GM19239 (cell line): ENCODE results near the gene CCDC186.
"Not testable (repeated sequence)": the region's sequence is repeated elsewhere in the genome, so short reads cannot be mapped to it uniquely, and the experiment has no call there.

Experiments used
- DNase-seq: peaks from one replicate; pipeline ENCODE4 v3.0.0; 2011; ENCODE audit warnings: low spot score; ENCODE audit not compliant: insufficient read length
- FAIRE-seq: peaks from 2 replicates; lab custom pipeline; 2011; peaks lifted over from hg19 to GRCh38; lab: Jason Lieb, UNC

CCDC186 gene

DNA sequence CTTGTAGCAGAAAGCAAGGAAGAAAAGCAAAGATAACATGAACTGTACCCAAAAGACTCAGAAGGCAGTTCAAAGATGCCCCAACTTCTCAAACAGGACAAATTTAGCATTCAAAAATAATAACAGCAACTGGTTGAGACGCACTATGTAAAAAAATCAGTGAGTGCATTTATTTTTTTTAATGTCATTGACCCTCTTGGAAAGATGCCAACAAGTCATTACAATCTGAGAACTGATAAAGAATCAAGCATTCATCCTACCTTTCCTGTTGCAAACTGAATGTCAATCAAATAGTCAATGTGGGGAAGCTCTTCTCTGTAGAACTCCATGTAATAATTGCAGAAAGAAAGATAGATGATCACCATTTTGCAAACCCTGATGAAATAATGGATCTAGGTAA, 1.7 kb upstream of the CCDC186 start:
- FAIRE-seq (no peak), DNase-seq (no peak)

DNA sequence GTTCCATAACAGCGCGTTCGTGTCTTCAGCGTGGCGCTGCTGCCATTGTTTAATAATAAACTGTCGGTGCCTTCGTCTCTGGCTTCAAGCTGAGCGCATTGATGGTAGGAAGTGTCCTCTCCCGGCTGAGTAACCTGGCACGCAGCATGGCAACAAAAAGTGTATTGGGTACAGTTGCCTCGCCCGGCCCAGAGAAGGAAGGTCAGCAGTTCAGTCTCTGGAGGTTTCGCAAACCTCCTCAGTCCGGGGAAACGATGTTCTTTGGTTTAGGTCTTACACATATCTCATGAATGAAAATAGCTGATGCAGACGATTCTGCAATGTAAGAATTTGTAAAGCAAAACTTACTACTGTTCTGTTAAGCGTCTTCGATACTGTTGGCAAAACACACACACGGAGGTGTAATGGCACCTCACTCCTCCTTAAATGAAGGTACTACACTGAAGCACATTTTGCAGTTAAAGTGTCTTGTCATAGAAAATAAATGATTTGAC, 739 bp upstream of the CCDC186 start:
- no peak for DNase-seq
- FAIRE-seq, result no peak

DNA sequence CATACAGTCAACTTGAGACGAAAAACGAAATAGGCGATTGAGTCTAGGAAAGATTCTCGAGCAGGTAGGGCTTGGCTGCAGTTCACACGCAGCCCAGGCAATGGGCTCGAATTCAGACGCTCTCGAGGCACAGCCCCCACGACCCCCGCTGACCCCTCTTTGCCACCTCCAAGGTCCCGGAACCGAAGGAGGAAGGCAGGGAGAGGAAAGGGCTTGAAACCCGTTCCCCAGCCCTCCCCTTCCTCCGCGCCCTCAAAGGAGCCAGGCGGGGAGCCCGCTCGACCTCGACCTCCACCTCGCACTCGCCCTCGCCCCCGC, 441 bp downstream of the CCDC186 start:
- FAIRE-seq (no peak), DNase-seq (no peak)

DNA sequence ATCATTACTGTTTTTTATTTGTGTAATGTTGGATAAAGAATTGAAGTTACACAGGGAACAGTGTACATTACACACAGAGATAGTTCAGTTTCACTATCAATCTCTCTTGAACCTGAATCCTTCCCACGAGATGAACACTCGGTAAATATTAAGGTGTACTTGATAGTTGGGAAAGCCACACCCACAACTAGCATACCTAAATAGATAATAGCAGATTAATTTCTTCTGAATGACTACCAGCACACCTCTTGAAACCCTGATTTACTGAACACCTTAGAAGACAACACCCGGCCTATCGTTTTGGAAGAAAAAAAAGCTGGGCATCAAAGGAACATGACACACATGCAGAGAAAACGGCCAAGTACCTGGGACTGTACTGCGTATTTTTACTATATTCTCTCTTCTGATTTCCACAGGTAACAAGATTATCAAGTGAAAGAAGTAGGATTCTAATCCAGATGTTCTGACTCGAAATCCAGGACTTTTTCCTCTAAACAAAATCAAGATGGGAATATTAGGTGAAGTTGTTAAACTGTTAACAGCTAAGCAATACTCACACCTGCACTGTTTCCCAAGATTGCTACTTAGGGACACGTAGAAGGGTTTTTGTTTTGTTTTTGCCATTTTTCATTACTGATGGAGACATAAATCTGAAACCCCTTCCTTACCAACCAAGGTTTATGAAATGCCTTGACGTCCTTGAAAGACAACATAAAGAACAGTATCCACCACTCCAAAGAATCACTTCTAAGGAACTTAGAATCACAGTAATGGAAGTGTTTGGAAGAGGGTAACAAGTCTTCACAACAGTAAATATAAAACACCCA, 1.0 kb downstream of the CCDC186 start:
- DNase-seq, result no peak

DNA sequence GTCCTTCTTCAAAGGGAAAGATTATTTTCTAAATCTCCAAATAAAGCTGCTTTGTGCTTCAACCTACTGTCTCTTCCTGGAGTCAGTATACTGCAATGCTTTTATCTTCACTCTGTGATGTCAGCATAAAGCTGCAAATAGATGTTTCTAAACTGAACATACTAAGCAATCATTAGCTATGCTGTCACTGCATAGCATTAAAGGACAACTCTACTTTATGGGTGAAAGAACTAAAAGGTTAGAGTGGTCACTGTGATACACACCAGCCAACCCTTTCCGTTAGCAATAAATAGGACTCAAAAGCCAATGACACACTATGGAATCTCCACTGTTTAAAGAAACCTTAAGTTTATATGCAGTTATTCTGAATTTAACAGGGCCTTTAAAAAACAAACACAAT, 1.8 kb downstream of the CCDC186 start:
- FAIRE-seq, result peak; percentile 89
- no peak for DNase-seq

More for the DNA sequence above, 1.0 kb downstream of the CCDC186 start:
- FAIRE-seq, result peak; percentile 66

DNA sequence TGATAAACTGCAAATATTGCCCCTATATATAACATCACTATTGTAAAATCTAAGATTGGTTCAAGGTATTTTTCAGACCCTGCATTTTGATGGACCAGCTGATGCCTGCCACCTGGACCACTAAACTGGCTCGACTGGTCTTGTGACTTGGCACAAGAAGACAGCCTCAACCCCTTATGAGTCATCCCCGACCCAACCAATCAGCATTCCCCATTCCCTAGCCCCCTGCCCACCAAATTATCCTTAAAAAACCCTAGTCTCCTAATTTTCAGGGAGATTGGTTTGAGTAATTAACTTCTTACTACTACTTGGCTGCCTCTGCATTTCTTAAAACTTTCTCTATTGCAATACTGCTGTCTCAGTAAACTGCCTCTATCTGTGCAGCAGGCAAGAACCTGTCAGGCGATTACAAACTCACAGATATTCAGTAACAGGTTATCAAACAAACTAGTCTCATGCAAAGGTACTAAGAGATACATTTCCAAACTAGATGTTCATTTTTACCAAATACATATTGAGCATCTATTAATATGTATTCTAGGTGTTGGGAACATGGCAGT, 5.5 kb downstream of the CCDC186 start:
- no peak for FAIRE-seq
- no peak for DNase-seq

DNA sequence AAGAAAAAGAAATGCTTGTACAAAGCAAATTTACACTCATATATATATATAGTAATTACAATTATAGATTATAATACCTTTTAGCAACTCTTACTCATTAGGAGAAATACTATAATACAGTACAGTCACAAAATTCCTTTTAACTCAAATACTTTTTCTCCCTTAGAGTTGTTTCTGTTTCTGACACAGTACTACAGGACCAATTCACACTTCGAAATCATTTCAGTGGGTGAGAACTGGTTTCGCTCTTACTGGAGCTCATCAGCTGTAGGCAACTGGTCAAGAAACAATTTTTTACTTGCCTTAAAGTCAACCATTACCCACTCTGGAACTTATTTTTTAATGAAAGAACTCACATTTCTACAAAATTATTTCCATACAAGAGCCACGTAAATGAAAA, 6.0 kb downstream of the CCDC186 start:
- FAIRE-seq (peak; percentile 44), DNase-seq (no peak)

DNA sequence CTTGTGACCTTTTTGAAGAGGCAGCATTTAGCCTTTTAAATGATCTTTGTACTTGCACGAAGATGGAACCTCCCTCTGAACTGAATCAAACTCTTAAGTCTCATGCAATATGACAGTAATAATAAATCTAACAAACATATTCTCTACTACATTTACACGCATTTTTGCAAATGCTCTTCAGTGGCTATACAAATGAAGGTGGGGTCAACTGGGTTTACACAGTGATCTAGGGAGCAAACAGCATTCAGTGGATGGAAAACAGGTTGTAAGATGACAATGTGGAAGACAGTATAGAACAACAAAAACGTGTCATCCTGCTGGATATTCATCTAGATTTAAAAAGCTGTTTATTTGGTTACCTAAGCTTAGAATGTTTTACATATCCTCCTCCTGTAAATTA, 7.5 kb downstream of the CCDC186 start:
- no peak for FAIRE-seq

DNA sequence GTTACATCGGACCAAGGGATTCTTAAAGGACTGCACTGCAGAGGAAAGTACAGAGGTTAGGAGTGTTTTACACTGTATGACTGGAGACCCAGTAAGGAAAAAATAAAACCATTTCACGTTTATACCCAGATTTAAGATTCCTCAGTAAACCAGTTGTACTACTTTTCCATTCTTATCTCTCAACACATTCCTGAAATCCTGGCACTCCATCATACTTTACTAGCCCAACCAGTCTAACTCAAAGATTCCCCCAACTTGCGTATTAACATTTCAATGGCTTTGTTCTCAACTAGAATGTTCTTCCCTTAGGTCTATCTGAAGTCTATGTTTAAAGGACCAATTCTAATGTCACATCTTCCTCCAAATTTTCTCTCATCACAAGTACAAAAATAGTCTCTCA, 8.0 kb downstream of the CCDC186 start:
- no peak for DNase-seq
- no peak for FAIRE-seq

More for the DNA sequence above, 7.5 kb downstream of the CCDC186 start:
- no peak for DNase-seq

DNA sequence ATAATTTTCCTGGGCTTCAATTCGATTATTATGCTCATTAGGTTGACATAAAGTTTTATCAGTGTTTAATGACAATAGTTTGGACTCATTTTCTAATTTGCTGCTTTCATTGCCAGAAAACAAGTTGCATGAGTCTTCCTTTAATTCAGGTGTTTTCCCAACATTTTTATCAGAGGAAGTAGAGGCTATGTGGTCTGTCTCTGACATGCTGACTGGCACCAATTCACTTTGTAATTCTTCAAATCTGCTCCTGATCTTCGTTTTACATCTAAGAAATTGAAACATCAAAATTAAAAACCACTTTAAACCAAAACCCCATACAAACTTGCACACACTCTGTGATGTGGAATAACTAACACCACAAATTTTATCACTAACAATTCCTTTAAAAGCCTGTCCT, 10.9 kb downstream of the CCDC186 start:
- peak; percentile 79 for FAIRE-seq

DNA sequence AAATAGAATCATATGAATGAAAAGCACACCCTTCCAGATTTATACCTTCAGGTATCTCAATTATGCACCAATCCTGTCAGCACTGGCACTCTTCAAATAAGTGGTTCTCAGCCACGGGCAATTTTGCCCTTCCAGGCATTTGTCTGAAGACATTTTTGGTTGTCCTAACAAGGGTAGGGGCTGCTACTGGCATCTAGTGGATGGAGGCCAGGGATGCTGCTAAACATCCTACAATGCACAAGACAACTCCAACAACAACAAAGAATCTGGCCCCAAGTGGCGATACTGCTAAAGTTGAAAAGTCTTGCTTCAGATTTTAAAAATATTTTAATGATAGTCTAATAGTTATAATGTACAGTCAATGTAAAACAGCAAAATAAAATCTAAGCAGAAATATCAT, 16.1 kb downstream of the CCDC186 start:
- no peak for DNase-seq
- FAIRE-seq, result no peak

More for the DNA sequence above, 10.9 kb downstream of the CCDC186 start:
- no peak for DNase-seq

DNA sequence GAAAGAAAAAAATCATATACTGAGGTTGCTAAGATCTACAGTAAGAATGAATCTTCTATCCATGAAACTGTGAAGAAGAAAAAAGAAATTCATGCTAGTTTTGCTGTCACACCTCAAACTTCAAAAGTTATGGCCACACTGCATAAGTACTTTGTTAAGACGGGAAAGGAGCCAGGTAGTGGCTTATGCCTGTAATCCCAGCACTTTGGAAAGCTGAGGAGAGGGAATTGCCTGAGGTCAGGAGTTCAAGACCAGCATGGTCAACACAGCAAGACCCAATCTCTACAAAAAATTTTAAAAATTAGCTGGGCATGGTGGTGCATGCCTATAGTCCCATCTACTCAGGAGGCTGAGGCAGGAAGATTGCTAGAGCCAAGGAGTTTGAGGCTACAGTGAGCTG, 22.1 kb downstream of the CCDC186 start:
- no peak for FAIRE-seq
- no peak for DNase-seq

DNA sequence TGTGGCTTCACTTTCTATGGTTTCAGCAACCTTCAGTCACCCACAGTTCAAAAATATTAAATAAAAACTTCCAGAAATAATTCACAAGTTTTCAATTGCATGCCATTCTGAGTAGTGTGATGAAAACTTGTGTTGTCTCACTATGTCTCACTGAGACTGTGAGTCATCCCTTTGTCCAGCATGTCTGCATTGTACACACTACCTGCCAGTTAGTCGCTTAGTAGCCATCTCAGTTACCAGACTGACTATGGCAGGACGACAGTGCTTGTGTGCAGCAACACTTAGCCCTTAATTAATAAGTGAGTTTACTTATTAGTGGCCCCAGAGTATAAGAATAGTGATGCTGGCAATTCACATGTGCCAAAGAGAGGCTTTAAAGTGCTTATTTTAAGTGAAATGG, 22.5 kb downstream of the CCDC186 start:
- FAIRE-seq (no peak), DNase-seq (no peak)

DNA sequence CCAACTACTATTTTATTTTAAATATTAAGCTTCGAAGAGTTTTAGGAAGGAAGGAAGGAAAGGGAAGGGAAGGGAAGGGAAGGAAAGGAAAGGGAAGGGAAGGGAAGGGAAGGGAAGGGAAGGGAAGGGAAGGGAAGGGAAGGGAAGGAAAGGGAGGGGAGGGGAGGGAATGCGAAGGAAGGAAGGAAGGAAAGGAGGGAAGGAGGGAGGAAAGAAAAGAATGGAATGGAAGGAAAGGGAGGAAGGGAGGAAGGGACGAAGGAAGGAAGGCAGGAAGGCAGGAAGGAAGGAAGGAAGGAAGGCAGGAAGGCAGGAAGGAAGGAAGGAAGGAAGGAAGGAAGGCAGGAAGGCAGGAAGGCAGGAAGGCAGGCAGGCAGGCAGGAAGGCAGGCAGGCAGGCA, 24.5 kb downstream of the CCDC186 start:
- not testable (repeated sequence) for FAIRE-seq, DNase-seq

DNA sequence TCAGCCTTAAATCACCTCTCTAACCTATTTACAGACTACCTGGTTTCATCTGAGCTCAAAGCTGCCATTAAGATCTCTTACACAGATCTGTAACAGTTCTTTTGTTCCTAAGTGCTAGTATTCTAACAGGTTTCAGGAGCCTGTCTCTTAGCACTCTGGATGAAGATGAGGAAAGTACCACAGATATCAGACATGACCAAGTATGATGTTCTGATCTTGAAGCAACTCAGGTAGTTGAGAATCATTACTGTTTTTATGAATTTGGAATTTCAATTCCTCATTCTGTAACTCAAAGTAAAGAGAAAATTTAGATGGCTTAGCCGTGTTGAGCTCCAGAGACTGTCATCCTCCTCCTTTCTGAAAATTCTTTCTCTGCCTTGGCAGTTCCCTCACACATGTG, 30.8 kb downstream of the CCDC186 start:
- no peak for FAIRE-seq
- no peak for DNase-seq

DNA sequence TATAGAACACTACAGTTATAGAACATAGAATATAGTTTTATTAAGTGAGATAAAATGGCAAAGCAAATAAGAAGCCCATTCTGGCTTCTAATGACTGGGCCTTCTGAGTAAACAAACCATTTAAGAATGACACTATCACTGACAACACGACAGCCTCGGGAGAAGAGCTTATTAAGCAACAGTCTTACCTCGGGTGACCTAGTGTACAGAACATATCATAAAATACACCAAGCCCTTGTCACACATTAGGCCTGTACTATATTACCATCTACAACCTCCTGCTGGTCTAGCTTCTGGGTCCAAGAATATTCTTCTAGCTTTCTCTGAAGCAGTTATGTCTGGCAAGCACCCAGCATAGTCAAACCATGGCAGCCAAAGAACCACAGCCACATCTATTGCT, 32.0 kb downstream of the CCDC186 start:
- FAIRE-seq (no peak), DNase-seq (no peak)

DNA sequence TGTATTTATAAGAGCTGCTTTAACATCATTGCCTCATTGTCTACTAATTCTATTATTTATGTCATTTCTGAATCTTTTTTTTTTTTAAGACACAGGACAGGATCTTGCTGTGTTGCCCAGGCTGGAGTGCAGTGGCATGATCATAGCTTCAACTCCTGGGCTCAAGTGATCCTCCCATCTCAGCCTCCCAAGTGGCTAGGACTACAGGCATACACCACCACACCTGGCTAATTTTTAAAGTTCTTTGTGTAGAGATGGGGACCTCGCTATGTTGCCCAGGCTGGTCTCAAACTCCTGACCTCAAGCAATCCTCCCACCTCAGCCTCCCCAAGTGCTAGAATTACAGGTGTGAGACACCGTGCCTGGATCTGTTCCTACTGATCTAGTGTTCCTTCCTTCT, 33.2 kb downstream of the CCDC186 start:
- DNase-seq, FAIRE-seq: not testable (repeated sequence)

DNA sequence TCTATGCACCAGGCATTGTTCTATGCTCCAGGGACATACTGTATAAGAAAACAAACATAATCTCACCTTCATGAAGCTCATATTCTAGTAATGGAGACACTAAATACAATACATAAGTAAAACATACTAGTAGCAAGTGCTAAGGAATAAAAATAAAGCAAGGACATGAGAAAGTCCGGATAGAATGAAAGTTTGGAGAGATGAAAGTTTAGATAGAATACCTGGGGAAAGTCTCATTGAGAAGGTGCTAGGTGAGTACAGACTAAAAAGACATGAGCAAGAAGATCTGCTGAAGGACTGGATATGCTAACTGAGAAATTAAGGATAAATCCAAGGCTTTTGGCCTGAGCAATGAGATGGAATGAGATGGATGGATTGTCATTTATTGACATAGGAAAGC, 34.0 kb downstream of the CCDC186 start:
- FAIRE-seq (no peak), DNase-seq (no peak)

DNA sequence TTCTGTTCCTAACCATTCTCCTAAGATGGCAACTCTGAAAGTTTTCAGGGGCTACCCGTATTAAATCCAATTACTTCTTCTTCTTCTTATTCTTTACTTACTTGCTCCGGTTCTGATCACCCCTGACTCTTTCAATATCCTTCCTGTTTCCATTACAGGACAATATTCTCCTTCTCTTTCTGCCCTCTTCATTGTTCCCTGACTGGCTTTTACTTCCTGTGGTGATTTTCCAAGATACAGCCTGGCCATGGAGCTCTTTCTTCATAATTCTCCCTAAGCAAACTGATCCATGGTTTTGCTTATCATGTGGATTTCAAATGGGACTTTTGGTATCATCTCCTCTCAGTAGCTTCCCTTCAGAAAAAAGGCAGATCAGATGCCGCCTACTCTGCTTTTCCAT, 35.4 kb downstream of the CCDC186 start:
- DNase-seq (no peak), FAIRE-seq (no peak)

DNA sequence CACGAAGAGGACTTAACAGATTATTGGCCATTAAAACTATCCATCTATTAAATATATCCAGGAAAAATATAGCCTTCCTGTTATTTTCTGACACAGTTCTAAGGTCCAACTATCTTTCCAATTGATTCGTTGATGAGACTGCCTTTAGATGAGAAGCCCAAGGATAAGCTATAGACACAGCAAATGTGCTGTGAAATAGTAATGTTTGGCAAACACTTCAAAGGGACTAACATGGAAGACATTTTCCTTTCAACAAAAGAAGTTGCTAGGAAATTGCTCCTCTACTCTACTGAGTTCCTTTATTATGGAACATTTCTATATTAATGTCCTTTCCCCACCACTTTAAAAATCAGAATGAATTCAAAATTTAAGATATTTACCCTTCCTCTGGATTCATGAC, 38.5 kb downstream of the CCDC186 start:
- DNase-seq (no peak), FAIRE-seq (no peak)

DNA sequence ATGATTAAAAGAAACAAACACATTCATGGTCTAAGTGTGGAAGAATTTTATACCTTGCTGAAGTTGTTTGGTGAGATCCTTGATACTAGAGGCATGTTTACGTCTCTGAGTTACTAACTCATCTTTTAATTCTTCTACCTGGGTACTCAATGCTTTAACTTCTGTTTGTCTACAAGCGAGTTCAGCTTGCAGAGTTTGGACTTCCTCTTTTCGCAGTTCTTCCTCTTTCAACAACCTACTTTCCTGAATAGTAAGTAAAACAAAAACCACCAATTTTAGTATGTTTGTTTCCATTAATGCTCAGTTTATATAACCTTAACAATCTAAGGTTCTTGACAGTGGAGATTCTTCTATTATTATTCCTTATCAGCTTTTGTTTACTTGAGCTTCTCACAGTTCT, 42.9 kb downstream of the CCDC186 start:
- FAIRE-seq (peak; percentile 88), DNase-seq (peak; percentile 7)

DNA sequence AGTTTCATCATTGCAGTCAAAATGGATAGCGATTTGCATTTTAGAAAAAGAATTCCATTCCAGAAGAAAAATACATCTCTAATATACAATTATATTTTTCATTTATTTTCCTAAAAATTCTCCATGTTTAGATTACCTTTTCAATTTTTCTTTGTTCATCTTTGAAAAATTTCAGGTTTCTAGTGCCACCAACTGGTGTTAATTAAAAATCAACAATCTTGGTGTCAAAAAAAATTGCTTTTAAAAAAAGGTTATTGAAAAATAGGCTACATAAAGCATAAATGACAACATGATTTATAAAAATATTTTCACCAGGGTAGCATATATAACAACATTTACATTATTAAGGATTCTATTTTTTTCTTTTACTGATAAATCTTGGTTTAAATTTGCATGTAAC, 53.0 kb downstream of the CCDC186 start:
- no peak for FAIRE-seq
- no peak for DNase-seq
